Effector CD4-positive, alpha-beta T cell (primary cell): Measurements from ENCODE around the gene UBAC2.

Source experiments
- DNase-seq: peaks from one replicate; pipeline ENCODE4 v3.0.0-alpha.2; 2020
- total RNA-seq: gene quantifications from one replicate; lab custom pipeline; 2026; lab: John Stamatoyannopoulos, UW

Gene UBAC2
- total RNA-seq: 59.8 reads per million, percentile 72 among the genes with 10 or more reads in this experiment

DNA sequence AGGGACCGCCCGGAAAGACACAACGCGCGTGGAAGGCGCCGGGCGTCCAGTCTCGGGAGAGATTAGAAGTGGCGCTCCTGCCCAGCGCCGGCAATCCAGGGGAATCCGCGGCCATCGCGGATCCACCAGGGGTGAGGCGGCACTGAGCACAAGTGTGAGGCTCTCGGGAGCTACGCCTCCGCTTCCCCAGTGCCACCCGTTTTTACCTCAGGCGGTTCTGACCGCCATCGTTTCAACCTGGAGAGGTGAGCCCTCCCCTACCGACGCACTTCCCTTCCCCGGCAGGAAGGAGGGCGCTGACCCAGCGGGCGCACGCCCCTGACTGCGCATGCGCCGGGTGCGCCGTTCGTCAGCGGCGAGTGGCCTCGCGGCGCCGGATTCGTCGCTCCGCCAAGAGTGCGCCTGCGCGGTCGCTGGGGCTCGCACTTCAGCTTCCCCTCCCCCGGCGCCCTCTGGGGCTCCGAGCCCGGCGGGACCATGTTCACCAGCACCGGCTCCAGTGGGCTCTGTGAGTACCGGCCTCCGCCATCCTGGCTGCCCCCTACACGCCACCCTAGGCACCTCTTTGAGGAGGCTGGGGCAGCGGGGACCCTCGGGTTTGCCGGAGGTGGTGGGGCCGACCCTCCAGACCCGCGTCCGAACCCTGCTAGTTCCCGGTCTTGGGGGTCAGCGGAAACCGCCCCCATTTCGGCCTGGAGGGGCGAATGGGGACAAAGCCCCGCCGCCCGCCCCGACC lies at the start of gene UBAC2:
TSS of gene UBAC2 (plus strand) at position 423 of the 736 bp plus-strand sequence. CDS start at position 478, 55 bp downstream.
- peak; percentile 96 for DNase-seq

- DNase-seq: no peak
Observed at GRCh38 chr13:99151516-99151915, 49.1 kb upstream of the UBAC2 start.

DNA sequence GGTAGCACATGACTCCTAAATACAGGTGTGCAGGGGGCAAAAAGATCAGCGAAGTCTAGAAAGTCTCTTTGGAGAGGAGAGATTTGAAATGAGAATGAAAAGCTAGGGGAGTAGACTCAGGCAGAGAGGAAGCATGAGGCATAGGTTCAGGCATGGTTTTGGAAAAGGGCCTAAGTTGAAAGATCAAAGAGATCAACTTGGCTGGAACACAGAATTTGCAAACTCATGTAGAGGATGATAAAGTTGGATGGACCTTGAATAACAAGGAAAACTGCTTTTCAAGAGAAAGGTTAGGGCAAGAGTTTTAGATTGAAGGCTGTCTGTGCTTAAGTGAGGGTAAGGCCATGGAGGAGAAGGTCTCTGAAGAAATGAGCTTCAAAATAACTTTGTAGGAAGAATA lies 47.4 kb upstream of the UBAC2 start:
- DNase-seq: no peak

DNA sequence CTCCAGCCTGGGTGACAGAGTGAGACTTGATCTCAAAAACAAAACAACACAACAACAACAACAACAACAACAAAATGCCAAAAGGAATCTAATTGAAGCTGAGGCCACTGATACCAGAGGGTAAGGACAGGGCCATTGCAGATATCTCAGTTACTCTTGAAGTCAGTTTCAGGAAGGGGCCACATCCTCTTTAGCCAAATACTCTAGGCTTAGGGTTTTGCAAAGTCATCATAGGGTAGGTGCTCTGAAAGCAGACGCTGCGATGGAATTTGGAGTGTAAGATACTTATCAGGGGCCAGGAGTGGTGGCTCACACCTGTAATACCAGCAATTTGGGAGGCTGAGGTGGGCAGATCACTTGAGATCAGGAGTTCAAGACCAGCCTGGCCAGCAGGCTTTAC lies 46.6 kb upstream of the UBAC2 start:
- DNase-seq: no peak

DNA sequence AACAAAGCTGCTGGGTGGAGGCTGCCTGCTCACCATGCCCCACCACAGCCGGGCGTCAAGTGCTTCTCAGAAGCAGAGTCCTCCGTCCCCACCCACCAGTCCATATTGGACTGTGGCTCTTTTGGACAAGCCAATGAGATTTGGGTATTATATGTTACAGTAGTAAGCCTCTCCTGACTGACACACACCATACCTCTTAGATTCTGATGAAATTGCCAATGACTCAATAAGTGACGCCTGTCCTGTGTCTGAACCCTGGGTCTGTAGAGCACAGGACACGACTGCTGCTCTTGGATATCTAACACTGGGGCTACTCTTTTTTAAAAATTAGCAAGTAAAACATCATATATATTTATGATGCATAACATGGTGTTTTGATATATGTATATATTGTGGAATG lies 44.8 kb upstream of the UBAC2 start:
- DNase-seq: no peak

GRCh38 chr13:99157046-99157445 lies 43.6 kb upstream of the UBAC2 start:
- no peak for DNase-seq

DNA sequence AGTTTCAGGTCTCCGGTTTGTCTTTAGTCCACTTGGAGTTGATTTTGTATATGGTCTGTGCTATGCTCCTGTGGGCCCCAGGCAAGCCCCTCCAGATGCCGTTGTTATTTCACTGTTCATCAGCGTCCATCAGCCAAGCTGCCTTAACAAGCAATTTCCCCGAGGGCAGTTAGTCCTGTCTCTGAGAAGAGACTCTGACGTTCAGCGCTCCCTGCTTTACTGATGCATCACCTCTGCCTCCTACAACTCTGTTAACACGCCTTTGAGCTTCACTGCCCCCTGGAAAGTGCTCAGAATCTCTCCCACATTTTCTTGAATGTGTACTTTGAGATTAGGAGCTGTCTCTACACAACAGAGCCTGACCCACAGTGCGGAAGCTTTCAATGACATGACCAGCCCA lies 41.8 kb upstream of the UBAC2 start:
- DNase-seq: no peak

DNA sequence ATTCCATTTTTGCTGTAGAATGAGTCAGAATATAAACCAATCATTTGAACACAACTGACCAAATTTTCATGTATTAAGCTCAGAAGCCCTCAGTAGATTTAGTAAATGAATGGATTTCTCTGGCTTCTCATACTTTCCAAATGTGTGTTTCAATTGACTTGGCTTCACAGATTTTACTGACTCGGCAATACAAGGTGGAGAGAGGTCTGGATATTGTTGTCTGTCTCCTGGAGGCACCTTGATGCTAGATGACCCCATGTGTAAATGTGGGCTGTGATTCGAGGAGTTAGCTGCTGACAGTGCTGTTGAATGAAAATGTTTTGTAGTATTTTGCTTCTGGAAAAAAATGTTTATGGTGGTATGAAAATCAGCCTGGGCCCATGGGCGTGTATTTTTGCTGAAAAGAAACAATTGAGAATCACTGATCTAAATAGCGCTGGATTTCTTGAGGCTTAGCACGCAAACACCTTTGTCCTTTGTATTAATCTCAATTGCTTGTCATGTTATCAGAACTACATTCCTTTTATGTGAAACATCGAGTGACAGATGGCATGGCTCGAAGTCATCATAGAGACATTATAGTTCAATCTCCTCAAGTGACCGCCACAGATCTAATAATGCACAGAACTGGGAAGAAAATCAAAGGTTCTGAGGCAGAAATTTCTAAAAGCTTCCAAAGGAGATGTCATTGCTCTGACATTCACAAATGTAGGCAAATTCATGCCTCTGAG lies 41.2 kb upstream of the UBAC2 start:
- no peak for DNase-seq

- no peak for DNase-seq
Observed at GRCh38 chr13:99160415-99160814, 40.2 kb upstream of the UBAC2 start.

DNA sequence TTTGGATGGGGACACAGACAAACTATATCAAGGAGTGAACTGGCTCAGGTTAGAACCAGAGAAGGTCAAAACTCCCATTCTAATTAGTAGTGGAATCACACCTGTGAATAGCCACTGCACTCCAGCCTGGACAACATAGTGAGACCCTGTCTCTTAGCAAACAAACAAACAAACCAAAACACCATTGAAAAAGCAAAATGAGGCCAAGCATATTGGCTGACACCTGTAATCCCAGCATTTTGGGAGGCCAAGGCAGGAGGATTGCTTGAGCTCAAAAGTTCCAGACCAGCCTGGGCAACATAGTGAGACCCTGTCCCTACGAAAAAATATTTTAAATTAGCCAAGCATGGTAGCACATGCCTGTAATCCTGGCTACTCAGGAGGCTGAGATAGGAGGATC lies 39.1 kb upstream of the UBAC2 start:
- DNase-seq: no peak

- no peak for DNase-seq
Observed at GRCh38 chr13:99162567-99163361, 37.9 kb upstream of the UBAC2 start.

- no peak for DNase-seq
Observed at GRCh38 chr13:99164226-99164625, 36.4 kb upstream of the UBAC2 start.

DNA sequence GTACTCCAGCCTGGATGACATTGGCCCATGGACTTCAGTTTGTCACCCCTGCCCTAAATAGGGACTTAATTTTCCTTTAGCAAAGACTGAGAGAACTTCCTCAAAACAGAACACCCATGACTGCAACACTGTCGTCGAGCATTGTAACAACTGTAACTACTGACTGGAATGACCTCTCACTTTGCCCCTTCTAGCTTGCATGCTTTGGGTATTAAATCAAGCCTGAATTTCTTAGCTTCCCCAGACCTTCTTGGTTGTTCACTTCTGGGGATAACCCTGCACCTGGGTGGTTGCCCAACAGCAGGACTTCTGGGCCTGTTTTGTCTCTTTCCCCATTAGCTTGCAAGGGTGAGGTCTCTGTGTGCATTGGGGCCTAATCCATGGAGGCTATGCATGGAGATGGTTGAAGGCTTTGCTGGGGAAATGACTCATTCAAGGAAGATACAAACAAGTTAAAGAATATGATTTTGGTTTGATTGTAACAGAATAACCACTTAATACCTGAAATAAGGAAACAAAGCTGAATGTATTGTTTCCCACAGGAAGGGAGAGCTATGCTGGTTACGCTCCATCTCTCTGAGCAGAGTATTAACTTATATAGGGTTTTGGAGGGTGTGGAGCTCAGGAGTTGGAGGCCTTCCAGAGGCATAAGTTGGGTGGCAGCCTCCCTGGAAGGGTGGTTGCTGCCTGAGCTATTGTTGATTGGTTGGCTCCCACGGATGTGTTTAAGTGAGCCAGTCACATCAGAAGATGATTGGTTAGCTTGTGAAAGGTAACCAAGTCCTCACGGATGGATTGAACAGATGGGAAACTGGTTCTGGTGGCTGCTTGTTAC lies 34.7 kb upstream of the UBAC2 start:
- DNase-seq: no peak

- DNase-seq: no peak
Observed at GRCh38 chr13:99172951-99173350, 27.7 kb upstream of the UBAC2 start.

- DNase-seq: no peak
Observed at GRCh38 chr13:99173606-99174005, 27.0 kb upstream of the UBAC2 start.

- no peak for DNase-seq
Observed at GRCh38 chr13:99174533-99175100, 26.0 kb upstream of the UBAC2 start.

DNA sequence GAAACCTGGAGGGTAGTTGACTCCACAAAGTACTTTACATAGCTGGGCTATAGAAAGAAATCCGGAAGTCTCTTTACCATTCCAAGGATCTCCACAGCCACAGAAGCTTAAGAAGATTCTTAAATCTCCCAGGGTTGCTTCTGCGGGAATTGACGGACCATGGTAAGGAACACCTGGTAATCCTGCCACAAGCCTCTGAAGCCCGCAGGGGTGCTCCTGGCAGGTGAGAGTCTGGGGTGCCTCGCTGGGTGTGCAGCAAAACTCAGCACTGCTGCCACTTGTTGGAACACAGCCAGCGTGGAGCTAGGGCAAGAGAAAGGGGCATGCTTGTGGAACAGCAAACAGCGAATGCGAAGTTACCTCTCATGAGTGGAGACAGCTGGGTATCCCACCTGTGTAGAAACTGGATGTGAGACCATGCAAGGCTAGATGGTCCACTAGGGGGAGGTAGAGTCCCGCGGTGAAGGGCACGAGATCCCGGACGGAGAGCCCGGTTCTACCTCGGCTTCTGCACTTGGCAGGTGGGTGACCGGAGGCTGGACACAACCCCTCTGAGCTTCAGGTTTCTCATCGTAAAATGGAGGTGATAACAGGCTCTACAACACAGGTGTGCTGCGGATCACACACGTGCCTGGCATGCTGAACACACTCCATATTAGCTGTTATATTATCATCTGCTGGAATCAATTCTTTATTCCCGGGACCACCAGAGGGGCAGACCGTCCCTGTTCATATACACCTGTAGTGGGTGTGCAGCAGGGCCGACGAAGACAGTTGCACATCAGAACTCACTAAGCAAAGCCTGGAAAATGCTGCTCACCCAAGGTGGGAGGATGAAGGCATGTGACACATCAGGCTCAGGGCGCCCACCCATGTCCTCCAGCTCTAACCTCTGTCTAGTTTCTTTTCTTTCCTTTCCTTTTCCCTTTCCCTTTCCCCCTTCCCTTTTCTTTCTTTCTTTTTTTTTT lies 24.1 kb upstream of the UBAC2 start:
- peak; percentile 76 for DNase-seq

- no peak for DNase-seq
Observed at GRCh38 chr13:99178636-99179035, 22.0 kb upstream of the UBAC2 start.

DNA sequence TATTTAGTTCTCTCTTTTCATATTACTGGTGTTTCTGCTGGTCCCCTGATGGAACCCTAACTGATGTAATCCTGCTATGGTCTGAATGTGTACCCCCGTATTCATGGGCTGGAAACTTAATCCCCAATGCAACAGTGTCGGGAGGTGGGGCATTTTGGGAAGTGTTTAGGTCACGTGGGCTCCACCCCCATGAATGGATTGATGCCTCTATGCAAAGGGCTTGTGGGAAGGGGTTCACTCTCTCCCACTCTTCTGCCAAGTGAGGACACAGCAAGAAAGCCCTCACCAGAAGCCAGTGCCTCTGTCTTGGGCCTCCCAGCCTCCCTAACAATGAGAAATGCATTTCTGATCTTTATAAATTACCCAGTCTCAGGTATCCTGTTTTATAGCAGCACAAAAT lies 21.2 kb upstream of the UBAC2 start:
- no peak for DNase-seq

GRCh38 chr13:99182439-99182838 lies 18.2 kb upstream of the UBAC2 start:
- DNase-seq: no peak

GRCh38 chr13:99185606-99186005 lies 15.0 kb upstream of the UBAC2 start:
- DNase-seq: no peak
